Stimulated activated CD8-positive, alpha-beta memory T cell treated with anti-CD3 and anti-CD28 coated beads, Interleukin-12 subunit alpha, Interleukin-12 subunit beta, amount 100 ng/mL, for 24 hours (primary cell): Measurements from ENCODE around the gene PELI1.

Experiments
- DNase-seq: peaks from one replicate; pipeline ENCODE4 v3.0.0-alpha.2; 2020; ENCODE audit errors: extremely low read depth

The PELI1 gene

DNA sequence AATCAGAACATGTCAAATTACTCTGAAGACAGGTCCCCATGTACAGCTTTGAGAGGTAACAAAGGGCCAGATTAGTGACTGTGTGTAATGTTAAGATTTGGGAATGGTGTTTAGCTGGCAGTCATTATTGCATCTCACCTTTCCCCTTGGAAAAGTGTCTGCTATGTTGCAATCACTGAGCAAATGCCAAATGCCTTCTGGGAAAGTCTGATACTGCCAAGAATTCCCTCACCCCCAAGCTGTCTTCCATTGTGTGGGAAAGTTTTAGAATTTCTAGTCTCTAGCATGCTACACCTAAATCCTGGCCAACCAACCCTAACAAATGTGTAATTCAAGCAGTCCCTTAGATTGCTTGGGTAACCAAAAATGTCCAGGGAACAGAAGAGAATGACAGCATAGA lies 13.6 kb upstream of the PELI1 start:
- DNase-seq = no peak

DNA sequence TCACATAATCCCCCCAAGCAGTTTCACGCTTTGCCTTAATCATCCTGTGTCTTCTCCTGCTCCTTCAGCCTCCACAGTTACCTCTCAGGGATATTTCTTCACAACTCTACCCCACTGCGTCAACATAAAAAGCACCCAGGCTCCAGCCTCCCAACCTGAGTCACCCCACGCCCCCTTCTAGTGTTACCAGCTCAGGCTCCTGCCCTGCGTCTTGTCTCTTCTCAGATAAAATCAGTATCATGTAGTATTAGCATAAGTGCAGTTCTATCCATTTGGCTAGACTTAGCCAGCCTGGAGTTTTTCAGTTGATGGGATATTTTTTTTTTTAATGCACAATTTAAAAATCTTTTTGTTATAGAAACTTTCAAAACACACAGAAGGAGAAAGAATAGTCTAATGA lies 9.6 kb upstream of the PELI1 start:
- DNase-seq = no peak

- DNase-seq = no peak
Measured at GRCh38 chr2:64151476-64151875, 7.3 kb upstream of the PELI1 start.

- no peak for DNase-seq
Measured at GRCh38 chr2:64145714-64146113, 1.5 kb upstream of the PELI1 start.

DNA sequence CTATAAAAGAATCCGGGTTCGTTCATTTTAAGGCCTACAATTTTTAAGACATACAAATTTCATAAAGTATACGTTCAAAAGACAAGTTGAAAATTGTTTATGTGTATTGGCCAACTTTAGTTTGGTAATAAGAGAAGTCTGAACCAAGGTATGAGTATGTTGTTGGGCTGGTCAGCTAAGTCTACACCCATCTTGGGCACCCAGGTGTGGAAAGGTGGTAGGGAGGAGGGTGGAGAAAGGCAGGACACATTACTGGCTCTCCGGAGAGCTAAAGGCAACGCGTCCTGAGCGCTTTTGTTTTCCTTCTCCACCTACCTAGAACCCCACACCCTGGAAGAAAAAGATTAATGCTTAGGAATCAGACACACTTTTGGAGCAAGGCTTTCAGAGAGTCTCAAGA lies 899 bp upstream of the PELI1 start:
- DNase-seq = no peak

DNA sequence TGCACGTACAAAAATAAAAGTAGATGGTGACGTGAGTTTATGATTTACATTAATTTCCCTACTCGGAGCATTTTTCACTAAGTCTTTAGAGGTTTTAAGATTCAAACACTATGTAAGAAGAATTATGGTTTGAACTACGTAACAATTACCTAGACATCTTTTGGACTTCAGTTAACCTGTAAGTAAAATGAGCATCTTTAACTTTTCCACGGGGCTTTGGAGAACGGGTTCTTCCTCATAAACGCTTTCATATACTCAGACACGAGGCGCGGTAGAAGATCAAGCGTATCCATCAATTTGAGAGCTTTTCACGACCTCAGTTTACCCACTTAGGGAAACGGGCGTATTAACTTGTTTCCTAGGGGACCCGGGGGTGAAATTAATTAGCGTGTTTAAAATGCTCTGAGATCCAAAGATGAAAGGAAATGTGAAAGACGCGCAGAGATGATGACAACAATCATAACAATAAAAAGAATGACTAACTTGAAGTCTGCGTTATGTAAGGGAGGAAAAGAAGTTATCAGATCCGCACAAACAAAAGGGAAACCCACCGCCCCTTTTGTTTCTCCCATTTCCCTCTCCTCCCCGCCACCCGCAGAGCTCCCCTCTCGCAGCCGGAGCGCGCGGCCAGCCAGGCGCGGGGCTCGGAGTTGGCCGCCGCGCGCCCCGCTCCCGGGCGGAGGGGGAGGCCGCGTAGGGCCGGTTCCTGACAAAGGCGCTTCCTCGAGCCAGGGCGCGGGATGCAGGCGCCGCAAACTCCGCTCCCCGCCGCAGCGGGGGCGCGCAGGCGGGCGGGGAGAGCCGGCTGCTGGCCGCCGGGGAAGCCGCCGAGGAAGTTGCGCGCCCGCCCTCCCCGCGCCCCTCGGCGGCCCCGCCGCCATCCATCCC lies 807 bp downstream of the PELI1 start:
- no peak for DNase-seq

DNA sequence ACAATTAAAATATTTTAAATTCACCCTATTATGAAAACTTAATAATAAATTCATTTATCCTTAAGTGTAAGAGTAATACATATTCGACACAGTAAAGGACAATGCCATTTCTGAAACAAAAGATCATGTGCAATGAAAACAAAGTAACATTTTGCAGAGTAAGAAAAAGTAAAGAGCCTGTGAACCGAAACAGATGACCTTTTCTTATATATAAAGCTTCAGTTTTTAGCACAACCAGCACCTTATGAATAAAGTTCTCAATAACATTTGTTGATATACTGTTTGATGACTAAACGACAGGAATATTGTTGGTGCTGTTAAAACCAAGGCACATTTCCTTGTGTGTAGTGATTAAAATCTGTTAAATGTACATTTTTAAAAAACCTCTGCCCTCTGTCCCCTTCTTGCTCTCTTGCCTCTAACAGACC lies 1.5 kb downstream of the PELI1 start:
- DNase-seq = no peak

DNA sequence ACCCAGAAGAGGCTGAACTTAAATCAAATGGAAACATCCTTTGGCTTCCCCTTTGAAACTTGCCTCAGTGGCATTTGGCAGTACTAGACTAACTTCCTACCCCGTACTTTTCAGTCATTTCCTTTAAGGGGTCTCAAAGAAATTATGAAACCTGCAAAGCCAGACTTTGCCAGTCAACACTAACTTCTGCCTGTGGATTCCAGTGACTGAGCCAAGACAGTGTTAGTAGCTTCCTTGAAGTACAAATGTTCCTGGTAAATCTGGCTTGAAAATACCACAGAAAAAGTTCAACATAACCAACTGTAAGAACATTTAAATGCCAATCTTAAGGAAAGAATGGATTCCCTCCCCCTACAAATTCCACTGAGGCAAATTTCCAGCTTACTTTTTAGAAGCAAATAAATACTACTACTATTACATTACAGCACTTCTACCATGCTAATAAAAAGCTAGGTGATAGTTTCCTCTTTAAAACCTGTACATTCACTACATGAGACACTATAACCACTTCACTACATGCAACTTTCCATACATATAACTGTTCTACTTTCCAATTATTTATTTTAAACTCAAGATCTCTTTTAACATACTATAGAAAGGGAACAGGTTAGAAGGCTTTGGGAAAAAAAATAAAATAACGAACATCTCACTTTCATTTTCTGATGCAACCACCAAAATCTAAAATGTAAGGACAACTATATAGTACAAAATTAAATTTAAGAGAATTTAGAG lies 2.4 kb downstream of the PELI1 start:
- DNase-seq = no peak

DNA sequence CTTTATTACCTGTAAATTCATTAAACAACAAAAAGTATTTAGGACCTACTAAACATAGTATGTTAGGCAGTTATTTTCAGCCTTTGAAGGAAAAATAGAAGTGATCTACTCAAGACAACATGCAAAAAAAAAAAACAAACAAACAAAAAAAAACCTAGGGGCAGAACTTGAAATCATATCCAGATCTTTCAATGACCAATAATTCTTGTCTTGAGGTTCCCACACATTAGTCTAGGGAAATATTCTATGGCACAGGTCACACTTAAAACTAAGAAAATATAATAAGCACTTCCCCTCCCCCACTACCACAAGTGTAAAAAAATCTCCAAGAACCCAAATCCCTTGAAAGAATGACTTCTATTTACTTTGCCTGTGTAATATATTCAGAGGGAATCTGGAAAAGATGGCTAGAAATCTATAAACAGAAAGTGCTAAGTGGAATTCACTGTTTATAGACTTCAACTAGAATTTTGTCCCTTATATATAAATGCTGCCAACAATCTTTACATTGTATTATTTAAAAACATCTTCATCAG lies 3.5 kb downstream of the PELI1 start:
- DNase-seq = no peak

DNA sequence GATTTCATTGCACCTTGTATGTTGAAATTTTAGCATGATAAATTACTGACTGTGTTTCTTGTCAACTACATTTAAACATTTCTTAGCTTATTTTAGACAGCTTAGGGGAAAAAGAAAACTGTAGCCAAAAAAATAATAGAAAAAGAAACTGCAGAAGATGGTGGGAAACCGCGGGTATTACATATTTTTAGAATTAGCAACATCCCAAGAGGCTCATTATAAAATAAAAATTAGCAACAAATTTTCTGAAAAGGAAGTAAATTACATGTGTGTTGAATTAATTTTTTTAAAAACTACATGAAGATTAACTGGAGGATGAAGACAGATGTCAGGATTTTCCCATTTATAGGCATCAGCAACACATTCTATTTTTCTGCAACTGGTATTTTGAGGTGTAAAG lies 4.3 kb downstream of the PELI1 start:
- DNase-seq = no peak

DNA sequence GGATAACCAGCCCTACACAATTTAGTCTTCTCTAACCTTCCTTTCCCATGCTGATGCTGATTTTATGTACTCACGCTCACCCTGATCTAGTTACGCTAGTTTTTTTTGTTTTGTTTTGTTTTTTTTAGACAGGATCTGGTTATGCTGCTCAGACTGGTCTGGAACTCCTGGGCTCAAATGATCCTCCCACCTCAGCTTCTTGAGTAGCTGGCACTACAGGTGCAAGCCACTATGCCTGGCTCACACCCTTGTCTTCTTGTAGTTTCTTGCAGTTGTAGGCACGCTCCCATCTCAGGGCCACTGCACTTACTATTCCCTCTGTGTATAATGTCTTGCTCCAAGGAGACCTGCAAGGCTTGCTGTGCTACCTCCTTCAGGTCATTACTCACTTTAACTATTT lies 6.2 kb downstream of the PELI1 start:
- no peak for DNase-seq

DNA sequence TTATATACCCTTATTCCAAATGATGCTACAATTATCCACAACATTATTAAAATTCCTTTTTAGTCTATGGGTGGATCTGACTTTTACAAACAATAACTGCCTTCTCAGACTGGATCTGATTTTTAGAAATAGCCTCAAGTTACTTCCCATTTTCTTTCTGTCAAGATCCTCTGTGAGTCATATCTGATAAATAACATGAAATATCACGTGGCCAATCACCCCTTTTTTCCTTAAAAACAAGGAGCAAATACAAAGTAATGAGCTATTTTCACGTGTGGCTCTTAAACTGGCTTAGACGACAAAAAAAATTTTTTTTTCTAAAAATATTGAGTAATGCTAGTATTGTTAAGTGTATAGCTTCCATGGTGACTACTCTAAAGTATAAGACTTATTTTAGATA lies 6.7 kb downstream of the PELI1 start:
- no peak for DNase-seq

DNA sequence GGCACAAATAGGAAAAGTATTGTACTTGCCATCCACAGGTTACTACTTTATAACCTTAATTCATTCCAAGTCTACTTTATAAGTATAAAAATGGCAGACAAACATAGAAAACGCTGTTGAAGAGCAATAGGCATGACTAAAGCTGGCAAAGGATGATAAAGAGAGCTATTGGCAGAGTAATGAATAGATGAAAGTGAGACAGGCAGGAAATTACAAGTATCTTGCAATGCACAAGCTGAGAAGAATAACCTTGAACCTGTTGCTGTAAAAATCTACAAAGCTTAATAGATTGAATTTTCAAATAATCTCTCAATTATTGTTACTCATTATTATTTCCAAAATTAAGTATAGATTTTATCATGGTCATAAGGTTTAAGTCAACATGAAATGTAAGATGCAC lies 8.8 kb downstream of the PELI1 start:
- no peak for DNase-seq

DNA sequence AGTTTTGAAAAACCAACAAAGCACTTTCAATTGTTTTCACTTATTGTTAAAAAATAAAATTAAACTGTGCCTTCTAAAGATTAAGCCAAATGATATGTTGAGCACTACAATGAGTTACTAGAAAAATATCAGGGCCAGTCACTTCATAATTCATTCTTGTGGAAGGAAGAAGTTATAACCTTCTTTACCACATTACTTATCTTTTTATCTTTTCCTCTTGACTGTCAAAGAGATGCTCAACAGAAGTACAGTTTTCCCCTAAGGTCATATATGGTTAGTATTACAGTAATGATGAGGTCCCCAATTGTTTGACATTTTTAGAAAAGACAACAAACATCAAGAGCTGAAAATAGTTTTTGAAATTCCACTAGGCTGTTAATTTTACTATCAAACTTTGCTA lies 9.4 kb downstream of the PELI1 start:
- DNase-seq = no peak

DNA sequence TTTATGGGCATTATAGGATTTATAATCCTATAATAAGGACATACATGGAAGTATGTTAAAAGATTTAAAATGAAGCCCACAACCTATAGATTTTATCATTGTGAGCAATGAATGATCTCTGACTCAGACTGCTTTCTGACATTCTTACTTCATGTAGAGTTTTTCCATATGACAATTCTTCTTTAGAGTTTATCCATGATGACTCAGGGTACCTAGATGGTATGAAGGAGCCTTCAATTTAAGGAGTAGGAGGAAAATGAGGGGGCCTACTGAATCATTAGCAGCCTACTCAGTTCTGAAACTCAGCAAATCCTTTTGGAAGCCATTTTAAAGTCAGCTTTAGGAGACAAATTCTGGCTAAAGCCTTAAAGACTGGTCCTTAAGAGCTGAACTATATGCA lies 10.4 kb downstream of the PELI1 start:
- no peak for DNase-seq

DNA sequence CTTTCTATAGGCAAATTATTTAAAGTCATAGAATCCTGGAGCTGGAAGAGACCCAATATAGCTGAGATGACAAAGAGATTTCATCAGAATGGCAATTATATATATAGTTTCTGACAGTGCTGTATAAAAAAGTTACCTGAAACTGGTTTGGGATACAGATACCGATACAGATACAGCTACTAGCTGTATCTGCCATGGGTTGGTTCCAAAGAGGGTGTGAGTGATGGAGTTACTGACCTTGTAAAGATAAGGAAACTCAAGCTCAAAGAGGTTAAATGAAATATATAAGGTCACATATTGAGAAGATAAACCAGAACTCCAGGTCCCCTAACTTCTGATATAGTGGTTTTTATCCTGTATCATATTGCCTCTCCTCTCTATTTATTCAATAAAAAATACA lies 10.9 kb downstream of the PELI1 start:
- DNase-seq = no peak

DNA sequence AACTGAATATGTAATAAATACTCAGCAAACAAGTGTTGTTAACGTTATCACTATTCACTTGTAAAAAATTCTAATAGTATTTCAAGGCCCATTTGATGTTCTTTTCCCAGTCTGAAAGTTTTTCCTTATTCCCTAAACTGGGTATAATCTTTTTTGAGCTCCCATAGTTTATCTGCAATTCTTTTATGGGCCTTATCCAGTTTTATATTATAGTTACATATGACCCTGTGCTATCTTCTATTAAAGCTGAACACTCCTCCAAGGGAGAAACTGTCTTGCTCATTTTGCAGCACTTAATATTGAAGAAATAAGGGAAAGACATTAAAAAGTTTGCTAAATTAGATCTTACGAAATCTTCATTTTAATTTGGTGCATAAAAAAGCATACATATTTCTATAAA lies 13.9 kb downstream of the PELI1 start:
- DNase-seq = no peak

- no peak for DNase-seq
Measured at GRCh38 chr2:64128943-64129391, 15.3 kb downstream of the PELI1 start.

DNA sequence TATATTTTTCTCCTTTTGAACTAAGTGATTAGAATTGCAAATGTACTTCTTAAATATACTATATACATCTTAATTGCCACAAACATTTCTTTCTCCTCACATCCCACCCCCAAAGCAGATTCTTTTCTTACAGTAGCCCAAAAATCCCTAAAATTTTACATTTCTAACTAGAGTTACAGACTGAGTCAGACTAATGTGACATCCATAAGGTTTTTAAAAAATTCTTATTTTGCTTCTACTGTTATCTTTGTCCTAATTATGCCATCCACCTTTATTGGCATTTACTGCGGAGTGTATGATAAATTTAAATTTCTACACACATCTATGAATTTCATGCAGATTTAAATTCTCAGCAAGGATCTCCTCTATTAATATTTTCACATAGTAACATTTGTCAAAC lies 15.8 kb downstream of the PELI1 start:
- DNase-seq = no peak

- DNase-seq = no peak
Measured at GRCh38 chr2:64127119-64127518, 17.1 kb downstream of the PELI1 start.

DNA sequence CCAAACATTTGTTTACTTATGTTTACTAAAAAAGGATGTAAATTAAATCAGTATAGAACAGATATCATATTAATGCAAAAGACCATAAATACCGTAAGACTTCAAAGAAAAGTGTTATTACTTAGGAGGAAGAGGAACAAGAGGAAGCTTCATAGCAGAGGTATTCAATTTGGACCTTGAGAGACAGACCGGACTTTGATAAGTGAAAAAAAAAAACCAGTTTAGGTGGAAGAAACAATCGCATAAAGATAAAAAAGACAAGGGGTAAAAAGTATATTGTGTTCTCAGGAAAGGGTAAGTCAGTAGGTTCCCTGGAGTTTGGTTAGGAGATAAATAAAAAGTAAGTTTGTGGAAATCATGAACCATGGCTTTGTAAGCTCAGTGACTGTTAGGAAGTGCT lies 17.6 kb downstream of the PELI1 start:
- no peak for DNase-seq

DNA sequence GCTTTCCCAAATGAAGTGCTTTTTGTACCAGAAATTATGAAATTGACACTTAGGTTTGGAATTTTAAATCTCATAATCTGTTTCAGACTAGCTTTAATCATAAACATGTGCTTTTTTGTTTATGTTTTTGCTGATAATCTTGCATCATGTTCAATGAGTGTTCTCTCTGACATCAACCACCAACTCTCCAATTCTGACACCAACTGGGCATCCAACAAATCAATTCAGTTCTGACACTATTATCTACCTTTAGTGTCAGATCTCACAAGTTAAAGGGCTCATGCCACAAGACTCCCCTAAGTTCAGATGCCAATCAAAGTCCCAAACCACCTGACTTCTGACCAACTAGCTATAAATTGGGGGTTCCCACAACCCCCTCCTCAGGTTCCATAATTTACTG lies 19.6 kb downstream of the PELI1 start:
- DNase-seq = no peak

GRCh38 chr2:64124168-64124567 lies 20.1 kb downstream of the PELI1 start:
- DNase-seq = no peak
